Neutrophil (primary cell): ENCODE results near the gene ROCK1.
"Not testable (repeated sequence)": the region's sequence is repeated elsewhere in the genome, so short reads cannot be mapped to it uniquely, and the experiment has no call there.

Source experiments
- H3K27ac ChIP-seq: fragments of 200-600 bp; sonication (generic); 2 replicates; pipeline ENCODE4 v1.5.1; 2016; ENCODE audit warnings: mild to moderate bottlenecking, moderate library complexity
- H3K27me3 ChIP-seq: fragments of 200-600 bp; sonication (generic); 2 replicates; pipeline ENCODE4 v1.6.0; 2016; ENCODE audit warnings: mild to moderate bottlenecking
- H3K36me3 ChIP-seq: fragments of 200-600 bp; sonication (generic); 2 replicates; pipeline ENCODE4 v1.5.1; 2017
- H3K4me1 ChIP-seq, 2 experiments: fragments of 200-600 bp in 1 of 2; sonication (generic) in 1 of 2; 1 replicate in 1 of 2; 2 replicates in 1 of 2; pipeline versions ENCODE4 v1.5.1 to v1.6.1; 2013 to 2016; ENCODE audit warnings: low read depth in 1 of 2, low read length in 1 of 2, mild to moderate bottlenecking in 1 of 2, moderate library complexity in 1 of 2; ENCODE audit not compliant: control insufficient read depth in 1 of 2, insufficient read depth in 1 of 2
- H3K4me3 ChIP-seq, 2 experiments: fragments of 200-600 bp in 1 of 2; sonication (generic) in 1 of 2; 1 replicate in 1 of 2; 2 replicates in 1 of 2; pipeline ENCODE4 v1.5.1; 2013 to 2016; ENCODE audit warnings: low read depth in 1 of 2, low read length in 1 of 2, mild to moderate bottlenecking in 1 of 2, moderate library complexity in 1 of 2
- H3K9me3 ChIP-seq: fragments of 200-600 bp; sonication (generic); 2 replicates; pipeline ENCODE4 v1.5.1; 2016
- TF ChIP-seq, protein P1 (sequence below): fragments of 200-600 bp; sonication (generic); IDR thresholded peaks from 2 replicates; pipeline ENCODE4 v1.5.1; 2016; ENCODE audit warnings: antibody characterized with exemption

Gene ROCK1

DNA sequence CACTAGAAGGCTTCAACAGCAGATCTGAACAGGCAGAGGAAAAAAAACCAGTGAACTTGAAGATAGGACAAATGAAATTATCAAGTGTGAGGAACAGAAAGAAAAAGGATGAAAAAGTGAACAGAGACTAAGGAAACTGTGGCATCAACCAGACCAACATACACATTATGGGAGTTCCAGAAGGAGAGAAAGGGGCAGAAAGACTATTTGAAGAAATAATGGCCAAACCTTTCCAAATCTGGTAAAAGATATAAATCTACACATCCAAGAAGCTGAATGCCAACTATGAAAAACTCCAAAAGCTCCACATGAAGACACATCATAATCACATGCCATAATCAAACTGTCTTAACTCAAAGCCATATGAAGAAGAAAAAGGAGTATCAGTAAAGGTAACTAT lies 79.8 kb downstream of the ROCK1 start:
- peak overlapping the region; percentile 9 for H3K27ac ChIP-seq
- H3K36me3 ChIP-seq, result peaks cover 47% of the 10 kb centered on the region
- no peaks in the 10 kb centered on the region for H3K4me1 ChIP-seq
- H3K27me3 ChIP-seq, result no peaks in the 10 kb centered on the region
- H3K9me3 ChIP-seq, result no peaks in the 10 kb centered on the region
- H3K4me3 ChIP-seq, result no peak overlapping the region
- TF ChIP-seq, protein P1, sequence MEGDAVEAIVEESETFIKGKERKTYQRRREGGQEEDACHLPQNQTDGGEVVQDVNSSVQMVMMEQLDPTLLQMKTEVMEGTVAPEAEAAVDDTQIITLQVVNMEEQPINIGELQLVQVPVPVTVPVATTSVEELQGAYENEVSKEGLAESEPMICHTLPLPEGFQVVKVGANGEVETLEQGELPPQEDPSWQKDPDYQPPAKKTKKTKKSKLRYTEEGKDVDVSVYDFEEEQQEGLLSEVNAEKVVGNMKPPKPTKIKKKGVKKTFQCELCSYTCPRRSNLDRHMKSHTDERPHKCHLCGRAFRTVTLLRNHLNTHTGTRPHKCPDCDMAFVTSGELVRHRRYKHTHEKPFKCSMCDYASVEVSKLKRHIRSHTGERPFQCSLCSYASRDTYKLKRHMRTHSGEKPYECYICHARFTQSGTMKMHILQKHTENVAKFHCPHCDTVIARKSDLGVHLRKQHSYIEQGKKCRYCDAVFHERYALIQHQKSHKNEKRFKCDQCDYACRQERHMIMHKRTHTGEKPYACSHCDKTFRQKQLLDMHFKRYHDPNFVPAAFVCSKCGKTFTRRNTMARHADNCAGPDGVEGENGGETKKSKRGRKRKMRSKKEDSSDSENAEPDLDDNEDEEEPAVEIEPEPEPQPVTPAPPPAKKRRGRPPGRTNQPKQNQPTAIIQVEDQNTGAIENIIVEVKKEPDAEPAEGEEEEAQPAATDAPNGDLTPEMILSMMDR, result no peak

DNA sequence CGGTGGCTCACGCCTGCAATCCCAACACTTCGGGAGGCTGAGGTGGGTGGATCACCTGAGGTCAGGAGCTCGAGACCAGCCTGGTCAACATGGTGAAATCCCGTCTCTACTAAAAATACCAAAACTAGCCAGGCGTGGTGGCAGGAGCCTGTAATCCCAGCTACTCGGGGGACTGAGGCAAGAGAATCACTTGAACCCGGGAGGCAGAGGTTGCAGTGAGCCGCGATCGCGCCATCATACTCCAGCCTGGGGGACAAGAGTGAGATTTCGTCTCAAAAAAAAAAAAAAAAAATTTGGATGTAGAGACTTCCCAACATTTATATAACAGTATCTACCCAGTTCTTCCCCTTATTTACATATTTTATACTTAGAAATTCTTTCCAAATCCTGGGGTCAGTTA lies 93.4 kb downstream of the ROCK1 start:
- not testable (repeated sequence) for H3K27me3 ChIP-seq, H3K27ac ChIP-seq, H3K9me3 ChIP-seq, H3K4me1 ChIP-seq, H3K4me3 ChIP-seq
- H3K36me3 ChIP-seq, result peaks cover 73% of the 10 kb centered on the region

DNA sequence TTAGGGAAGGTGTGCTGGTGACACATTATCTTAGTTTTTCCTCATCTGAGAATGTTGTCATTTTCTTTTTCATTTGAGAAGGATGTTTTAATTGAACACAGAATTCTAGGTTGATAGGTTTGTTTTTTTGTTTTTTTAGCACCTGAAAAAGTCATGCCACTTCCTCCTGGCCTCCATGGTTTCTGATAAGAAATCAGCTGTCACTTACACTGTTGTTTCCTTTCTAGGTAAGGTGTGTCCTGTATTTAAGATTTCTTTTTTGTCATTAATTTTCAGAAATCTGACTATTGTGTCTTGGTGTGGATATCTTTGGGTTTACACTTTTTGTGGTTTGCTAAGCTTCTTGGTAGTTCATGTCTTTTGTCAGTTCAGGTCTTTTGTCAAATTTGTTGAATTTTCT lies 99.3 kb downstream of the ROCK1 start:
- Histone ChIP-seq H3K4me3 (no peak overlapping the region), H3K27ac (no peak overlapping the region), H3K4me1 (no peaks in the 10 kb centered on the region), H3K36me3 (peaks cover 85% of the 10 kb centered on the region), H3K27me3 (no peaks in the 10 kb centered on the region), H3K9me3 (no peaks in the 10 kb centered on the region)
- TF ChIP-seq, protein P1, result no peak

DNA sequence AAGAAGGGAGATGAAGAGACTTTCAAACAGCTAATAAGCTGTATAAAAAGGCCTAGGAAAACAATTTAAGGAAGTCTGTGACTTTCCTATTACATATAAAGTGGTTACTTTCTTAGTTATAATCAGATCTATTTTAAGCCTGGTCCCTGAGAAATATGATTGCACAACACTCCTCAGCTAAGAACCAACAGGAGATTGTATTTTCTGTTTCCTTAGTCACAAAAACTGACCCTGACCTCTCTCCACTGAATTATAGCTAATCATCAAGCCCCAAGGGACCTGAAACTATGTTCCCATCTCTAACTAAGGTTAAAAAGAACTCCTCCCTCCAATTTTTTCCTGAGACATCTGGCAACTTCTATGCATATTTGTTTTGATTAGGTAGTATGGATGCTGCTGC lies 106.9 kb downstream of the ROCK1 start:
- Histone ChIP-seq H3K36me3 (peaks cover 90% of the 10 kb centered on the region), H3K9me3 (no peaks in the 10 kb centered on the region), H3K4me1 (no peaks in the 10 kb centered on the region), H3K4me3 (no peak overlapping the region), H3K27ac (peak overlapping the region; percentile 42), H3K27me3 (no peaks in the 10 kb centered on the region)
- TF ChIP-seq, protein P1, result no peak

DNA sequence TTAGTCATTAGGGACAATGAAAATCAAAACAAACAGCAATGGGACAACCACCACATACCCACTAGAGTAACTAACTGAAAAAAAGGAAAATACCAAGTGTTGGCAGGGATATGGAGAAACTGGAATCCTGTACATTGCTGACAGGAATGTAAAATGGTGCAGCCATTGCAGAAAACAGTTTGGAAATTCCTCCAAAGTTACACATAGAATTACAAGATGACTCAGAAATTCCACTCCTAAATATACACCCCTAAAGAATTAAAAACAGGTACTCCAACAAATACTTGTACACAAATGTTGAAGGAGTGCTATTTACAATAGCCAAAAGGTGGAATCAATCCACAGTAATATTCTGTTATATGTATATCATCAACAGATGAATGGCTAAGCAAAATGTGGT lies 110.9 kb downstream of the ROCK1 start:
- no peaks in the 10 kb centered on the region for H3K4me1 ChIP-seq
- H3K36me3 ChIP-seq, result peaks cover 61% of the 10 kb centered on the region
- H3K4me3 ChIP-seq, result no peak overlapping the region
- peak overlapping the region; percentile 6 for H3K27ac ChIP-seq
- H3K27me3 ChIP-seq, result no peaks in the 10 kb centered on the region
- TF ChIP-seq, protein P1, result no peak
- H3K9me3 ChIP-seq, result no peaks in the 10 kb centered on the region

DNA sequence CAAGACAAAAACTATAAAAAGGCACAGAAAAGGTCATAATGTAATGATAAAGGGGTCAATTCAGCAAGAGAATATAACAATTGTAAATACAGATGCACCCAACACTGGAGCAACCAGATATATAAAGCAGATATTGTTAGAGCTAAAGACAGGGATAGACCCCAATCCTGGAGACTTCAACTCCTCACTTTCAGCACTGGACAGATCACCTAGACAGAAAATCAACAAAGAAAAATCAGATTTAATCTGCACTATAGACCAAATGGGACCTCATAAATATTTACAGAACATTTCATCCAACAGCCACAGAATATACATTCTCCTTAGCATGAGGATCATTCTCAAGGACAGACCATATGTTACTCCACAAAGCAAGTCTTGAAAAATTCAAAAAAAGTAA lies 114.2 kb downstream of the ROCK1 start:
- no peaks in the 10 kb centered on the region for H3K27me3 ChIP-seq
- no peak overlapping the region for H3K27ac ChIP-seq
- no peaks in the 10 kb centered on the region for H3K9me3 ChIP-seq
- TF ChIP-seq, protein P1, result no peak
- no peak overlapping the region for H3K4me3 ChIP-seq
- H3K36me3 ChIP-seq, result peaks cover 56% of the 10 kb centered on the region
- H3K4me1 ChIP-seq, result no peaks in the 10 kb centered on the region
